GM12865 (cell line): ENCODE measurements around the gene SFSWAP.

Experiments
- DNase-seq: peaks from one replicate; pipeline ENCODE4 v3.0.0; 2010; ENCODE audit warnings: low read depth
- H3K4me3 ChIP-seq: 2 replicates; pipeline ENCODE4 v1.5.1; 2011; ENCODE audit warnings: mild to moderate bottlenecking, low read depth, low read length, control low read depth
- CTCF ChIP-seq: IDR thresholded peaks from 2 replicates; pipeline ENCODE4 v1.5.1; 2011; ENCODE audit warnings: low read length, control low read depth, low read depth, inconsistent platforms; ENCODE audit not compliant: insufficient read depth; ENCODE audit errors: missing control alignments

SFSWAP gene

GRCh38 chr12:131842169-131842568, 131.3 kb downstream of the SFSWAP start:
- no peak for TF ChIP-seq CTCF
- no peak overlapping the region for H3K4me3 ChIP-seq
- DNase-seq: no peak

GRCh38 chr12:131843527-131843926, 132.6 kb downstream of the SFSWAP start:
- DNase-seq: no peak
- TF ChIP-seq CTCF: no peak
- no peak overlapping the region for H3K4me3 ChIP-seq

GRCh38 chr12:131844140-131844539, 133.2 kb downstream of the SFSWAP start:
- DNase-seq: no peak
- H3K4me3 ChIP-seq: no peak overlapping the region
- no peak for TF ChIP-seq CTCF

- no peak for TF ChIP-seq CTCF
- no peak for DNase-seq
- H3K4me3 ChIP-seq: no peak overlapping the region
Measured at GRCh38 chr12:131844656-131845055, 133.8 kb downstream of the SFSWAP start.

GRCh38 chr12:131845121-131845520, 134.2 kb downstream of the SFSWAP start:
- H3K4me3 ChIP-seq: no peak overlapping the region
- TF ChIP-seq CTCF: no peak
- no peak for DNase-seq

GRCh38 chr12:131847456-131847855, 136.6 kb downstream of the SFSWAP start:
- TF ChIP-seq CTCF: no peak
- DNase-seq: no peak

GRCh38 chr12:131848753-131849152, 137.9 kb downstream of the SFSWAP start:
- no peak for DNase-seq
- no peak for TF ChIP-seq CTCF
- no peak overlapping the region for H3K4me3 ChIP-seq

More at GRCh38 chr12:131847456-131847855, 136.6 kb downstream of the SFSWAP start:
- H3K4me3 ChIP-seq: no peak overlapping the region
